IMR-90 (cell line): ENCODE results near the gene PRTG. TPM values are rescaled to one million over a fixed set of nuclear protein-coding genes. Genes with fewer than 3 reads are reported as not detected.

Experiments
- ATAC-seq: fragments of 200-7000 bp; cut with Tn5 transposase; 2 replicates; pipeline ENCODE4 v1.9.1; 2020; ENCODE audit warnings: low read depth, mild to moderate bottlenecking, moderate library complexity
- BruUV-seq: library from RNA; stranded (reverse); fragments of 400-500 nt; replicated peaks from 2 replicates; lab custom pipeline; 2021; lab: Mats Ljungman, UMichigan
- CTCF ChIA-PET: fragments of 300-600 bp; formaldehyde crosslinking; extraction: SDS; loops from one replicate; lab custom pipeline; 2021; ENCODE audit warnings: antibody characterized with exemption; lab: Yijun Ruan, JAX
- POLR2A ChIA-PET: fragments of 300-600 bp; sonication (Branson Sonifier 250); formaldehyde crosslinking; loops from one replicate; lab custom pipeline; 2022; ENCODE audit warnings: antibody characterized with exemption; ENCODE audit not compliant: unreplicated experiment; lab: Charles Lee
- DNase-seq: peaks from one replicate; pipeline ENCODE4 v3.0.0; 2013
- H2AFZ ChIP-seq: replicated peaks from 2 replicates; pipeline ENCODE3; 2013; ENCODE audit warnings: low read length, mild to moderate bottlenecking; ENCODE audit not compliant: poor library complexity
- H2AK5ac ChIP-seq: 2 replicates; pipeline ENCODE4 v1.6.1; 2013; ENCODE audit warnings: low read depth, low read length, inconsistent platforms
- H2AK9ac ChIP-seq: replicated peaks from 2 replicates; pipeline ENCODE3; 2013; ENCODE audit warnings: mild to moderate bottlenecking, low read depth, low read length, moderate library complexity; ENCODE audit not compliant: poor library complexity
- H2BK120ac ChIP-seq: 2 replicates; pipeline ENCODE4 v1.6.1; 2013; ENCODE audit warnings: low read depth, low read length, inconsistent platforms
- H2BK15ac ChIP-seq: 3 replicates; pipeline ENCODE4 v1.6.1; 2013; ENCODE audit warnings: low read depth, low read length, inconsistent platforms
- H2BK20ac ChIP-seq: 2 replicates; pipeline ENCODE4 v1.6.1; 2013; ENCODE audit warnings: low read depth, mild to moderate bottlenecking, inconsistent platforms, low read length, moderate library complexity
- H2BK5ac ChIP-seq: 2 replicates; pipeline ENCODE4 v1.6.1; 2013; ENCODE audit warnings: mild to moderate bottlenecking, low read depth, low read length, inconsistent platforms; ENCODE audit not compliant: poor library complexity, severe bottlenecking
- H3K14ac ChIP-seq: replicated peaks from 2 replicates; pipeline ENCODE4 v1.6.1; 2013; ENCODE audit warnings: low read depth, low read length, inconsistent platforms
- H3K18ac ChIP-seq: 2 replicates; pipeline ENCODE4 v1.6.1; 2013; ENCODE audit warnings: low read depth, low read length, control low read depth
- H3K23ac ChIP-seq: 2 replicates; pipeline ENCODE4 v1.6.1; 2013; ENCODE audit warnings: low read depth, low read length, inconsistent platforms
- H3K27ac ChIP-seq: 2 replicates; pipeline ENCODE4 v1.5.1; 2013; ENCODE audit warnings: mild to moderate bottlenecking, control low read depth, low read length; ENCODE audit not compliant: insufficient read depth
- H3K27me3 ChIP-seq: 2 replicates; pipeline ENCODE4 v1.6.1; 2013; ENCODE audit warnings: low read length; ENCODE audit not compliant: control insufficient read depth, insufficient read depth
- H3K36me3 ChIP-seq: 2 replicates; pipeline ENCODE4 v1.6.1; 2013; ENCODE audit warnings: low read length, mixed read lengths; ENCODE audit not compliant: control insufficient read depth, insufficient read depth
- H3K4ac ChIP-seq: 2 replicates; pipeline ENCODE4 v1.6.1; 2013; ENCODE audit warnings: low read depth, low read length, inconsistent platforms
- H3K4me1 ChIP-seq: 2 replicates; pipeline ENCODE4 v1.6.1; 2013; ENCODE audit warnings: low read length, mixed read lengths; ENCODE audit not compliant: control insufficient read depth, insufficient read depth
- H3K4me2 ChIP-seq: 2 replicates; pipeline ENCODE4 v1.6.1; 2013; ENCODE audit warnings: low read depth, mild to moderate bottlenecking, control low read depth, low read length, moderate library complexity
- H3K4me3 ChIP-seq: 2 replicates; pipeline ENCODE4 v1.5.1; 2013; ENCODE audit warnings: low read depth, mild to moderate bottlenecking, control low read depth, low read length, moderate library complexity; ENCODE audit not compliant: insufficient read depth
- H3K56ac ChIP-seq: 2 replicates; pipeline ENCODE4 v1.6.1; 2013; ENCODE audit warnings: low read length, inconsistent platforms; ENCODE audit not compliant: insufficient read depth; ENCODE audit errors: extremely low read depth
- H3K79me1 ChIP-seq, 2 experiments: 2 replicates each; pipeline ENCODE4 v1.6.1; 2013; ENCODE audit warnings: low read length in 2 of 2, inconsistent platforms in 1 of 2, low read depth in 1 of 2
- H3K9ac ChIP-seq: 2 replicates; pipeline ENCODE4 v1.6.1; 2013; ENCODE audit warnings: low read depth, low read length, control low read depth
- H3K9me1 ChIP-seq: 2 replicates; pipeline ENCODE4 v1.6.1; 2013; ENCODE audit warnings: low read length, inconsistent platforms; ENCODE audit not compliant: insufficient read depth
- H3K9me3 ChIP-seq: 2 replicates; pipeline ENCODE4 v1.6.1; 2013; ENCODE audit warnings: low read length; ENCODE audit not compliant: control insufficient read depth, insufficient read depth
- H4K20me1 ChIP-seq: 2 replicates; pipeline ENCODE4 v1.6.1; 2013; ENCODE audit warnings: low read length, inconsistent platforms; ENCODE audit not compliant: insufficient read depth
- H4K5ac ChIP-seq: 2 replicates; pipeline ENCODE4 v1.6.1; 2013; ENCODE audit warnings: mild to moderate bottlenecking, low read depth, low read length, control low read depth
- H4K8ac ChIP-seq, 2 experiments: 2 replicates each; pipeline ENCODE4 v1.6.1; 2013; ENCODE audit warnings: low read depth in 2 of 2, low read length in 2 of 2, control low read depth in 1 of 2, inconsistent platforms in 1 of 2
- H4K91ac ChIP-seq: 2 replicates; pipeline ENCODE4 v1.6.1; 2013; ENCODE audit warnings: low read depth, low read length, inconsistent platforms; ENCODE audit not compliant: insufficient read depth
- CEBPB ChIP-seq: IDR thresholded peaks from 2 replicates; pipeline ENCODE4 v1.6.1; 2012; ENCODE audit warnings: low read depth, low read length, improper control_type of control experiment
- MAZ ChIP-seq: IDR thresholded peaks from 2 replicates; pipeline ENCODE4 v1.6.1; 2012; ENCODE audit warnings: low read depth, mild to moderate bottlenecking, low read length, improper control_type of control experiment, moderate library complexity, borderline replicate concordance
- WGBS, 2 experiments: methylation state at CpG; one replicate each; pipeline versions ENCODE4 v1.1.5 to v1.1.7; 2013; ENCODE audit warnings: missing lambda C conversion rate in 2 of 2; ENCODE audit not compliant: insufficient read length in 1 of 2; ENCODE audit errors: extremely low coverage in 2 of 2; 5-methylcytosine and 5-hydroxymethylcytosine counted together
- dilution Hi-C: fragments of 300-500 bp; cut with HindIII; formaldehyde crosslinking; loops from one replicate; pipeline ENCODE4 v1.14.3; 2018; ENCODE audit warnings: low sequenced_read_pairs; ENCODE audit not compliant: unreplicated experiment
- in situ Hi-C: fragments of 300-500 bp; cut with MboI; formaldehyde crosslinking; loops from 3 replicates; pipeline ENCODE4 v1.14.3; 2019; ENCODE audit warnings: low sequenced_read_pairs, inconsistent platforms, mixed read lengths
- intact Hi-C: fragments of 100-400 bp; cut with micrococcal nuclease; formaldehyde crosslinking; loops from 2 replicates; pipeline ENCODE4 v1.10.0; 2022
- polyA plus RNA-seq, 3 experiments: library from polyadenylated mRNA; depleted of rRNA; stranded (reverse); fragments of >200 nt; gene quantifications; 2 replicates each; pipeline ENCODE4 v1.2.3, GENCODE V29; 2012; ENCODE audit warnings: low replicate concordance in 1 of 3
- total RNA-seq: library from RNA; depleted of rRNA; stranded (reverse); fragments of >200 nt; gene quantifications from 2 replicates; pipeline ENCODE4 v1.2.3, GENCODE V29; 2012

Gene PRTG
- total and polyA plus RNA-seq, 2 of the 4 experiments (the other 2 are of a cell fraction) = 0.99 to 1.4 TPM

DNA sequence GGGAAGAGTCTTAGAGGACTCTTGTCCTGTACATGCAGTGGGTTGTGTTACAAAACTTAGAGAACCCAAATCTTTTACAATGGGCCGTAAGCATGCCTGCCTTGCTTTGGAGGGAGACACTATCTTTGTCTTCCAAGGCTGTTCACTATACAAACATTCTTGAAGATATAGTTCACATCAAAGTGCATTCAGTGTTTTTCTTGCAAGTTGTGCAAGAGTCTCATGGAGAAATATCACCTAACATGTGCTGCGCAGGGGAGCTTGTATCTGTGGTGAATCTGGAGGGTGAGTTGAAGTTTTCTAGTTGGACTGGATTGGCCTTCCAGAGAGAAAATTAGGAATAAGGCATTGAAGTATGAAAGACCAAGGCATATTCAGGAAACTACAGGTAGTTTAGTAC is 7.8 kb upstream of the PRTG start:
- intact Hi-C loops = no loop called here
- TF ChIP-seq CEBPB (0 out of 2 replicates have a peak, but pooled peaks have one; percentile 5), MAZ (no peak)
- no peaks in the 10 kb centered on the region for H3K79me1 ChIP-seq

More for the DNA sequence above, 7.8 kb upstream of the PRTG start:
- H2AFZ ChIP-seq = no peak overlapping the region
- no peak overlapping the region for H2BK15ac ChIP-seq
- no peak overlapping the region for H3K56ac ChIP-seq
- no TSS peak for BruUV-seq
- H2BK120ac ChIP-seq = no peak overlapping the region
- H3K27ac ChIP-seq = no peak overlapping the region
- H4K5ac ChIP-seq = no peak overlapping the region
- dilution Hi-C loops (no loop called here), in situ Hi-C loops (no loop called here)
- ATAC-seq = no peak
- H2AK9ac ChIP-seq = no peak overlapping the region
- H3K27me3 ChIP-seq = peaks cover 8% of the 10 kb centered on the region
- H4K20me1 ChIP-seq = no peaks in the 10 kb centered on the region
- POLR2A ChIA-PET = no interaction called here
- H3K18ac ChIP-seq = no peak overlapping the region
- H2BK20ac ChIP-seq = no peak overlapping the region
- H4K91ac ChIP-seq = no peak overlapping the region
- no peak overlapping the region for H4K8ac ChIP-seq
- H3K9me3 ChIP-seq = no peaks in the 10 kb centered on the region
- no peak overlapping the region for H2AK5ac ChIP-seq
- no peak overlapping the region for H3K14ac ChIP-seq
- H3K4me1 ChIP-seq = no peaks in the 10 kb centered on the region
- H3K4ac ChIP-seq = no peak overlapping the region
- H3K9me1 ChIP-seq = no peaks in the 10 kb centered on the region
- H3K36me3 ChIP-seq = no peaks in the 10 kb centered on the region
- no peak for DNase-seq
- no CpG with 5 or more reads among the region's 2 CpGs for WGBS, 2 experiments
- H3K4me3 ChIP-seq = no peak overlapping the region
- H3K4me2 ChIP-seq = no peak overlapping the region
- CTCF ChIA-PET = no interaction called here
- H3K23ac ChIP-seq = no peak overlapping the region
- no peak overlapping the region for H2BK5ac ChIP-seq
- H3K9ac ChIP-seq = no peak overlapping the region
